Endothelial cell of umbilical vein (primary cell): ENCODE measurements around the gene TXN.

Experiments
- EZH2 ChIP-seq: IDR thresholded peaks from 2 replicates; pipeline ENCODE4 v1.6.1; 2012; ENCODE audit warnings: borderline replicate concordance, low read depth, mild to moderate bottlenecking, moderate library complexity, low read length, inconsistent platforms; ENCODE audit not compliant: severe bottlenecking
- FOS ChIP-seq: IDR thresholded peaks from 2 replicates; pipeline ENCODE4 v1.6.1; 2011; ENCODE audit warnings: mild to moderate bottlenecking, low read length, moderate library complexity, borderline replicate concordance; ENCODE audit not compliant: insufficient read depth
- GATA2 ChIP-seq: IDR thresholded peaks from 2 replicates; pipeline ENCODE4 v1.7.0; 2011; ENCODE audit warnings: low read depth, mild to moderate bottlenecking, moderate library complexity, mixed read lengths, low read length; ENCODE audit not compliant: insufficient read length, insufficient read depth
- JUN ChIP-seq: IDR thresholded peaks from 2 replicates; pipeline ENCODE4 v1.6.1; 2011; ENCODE audit warnings: borderline replicate concordance, low read depth; ENCODE audit not compliant: insufficient read length, insufficient read depth
- MYC ChIP-seq: IDR thresholded peaks from one replicate; pipeline ENCODE4 v1.6.1; 2011; ENCODE audit warnings: mild to moderate bottlenecking, low read depth, low read length
- POLR2A ChIP-seq: IDR thresholded peaks from 2 replicates; pipeline ENCODE4 v1.6.1; 2012; ENCODE audit warnings: low read depth, mild to moderate bottlenecking, control low read depth, low read length
- POLR2AphosphoS5 ChIP-seq: IDR thresholded peaks from 2 replicates; pipeline ENCODE4 v1.6.1; 2012; ENCODE audit warnings: low read depth, mild to moderate bottlenecking, control low read depth, low read length, moderate library complexity; ENCODE audit not compliant: insufficient read depth
- TF ChIP-seq, protein P1 (sequence below), 2 donors: IDR thresholded peaks; 1 replicate in 1 of 2; 2 replicates in 1 of 2; pipeline ENCODE4 v1.5.1; 2011; ENCODE audit warnings: low read length in 2 of 2, mild to moderate bottlenecking in 2 of 2, moderate library complexity in 2 of 2, control low read depth in 1 of 2, inconsistent platforms in 1 of 2, low read depth in 1 of 2; ENCODE audit not compliant: insufficient read depth in 1 of 2; ENCODE audit errors: extremely low read depth in 1 of 2

DNA sequence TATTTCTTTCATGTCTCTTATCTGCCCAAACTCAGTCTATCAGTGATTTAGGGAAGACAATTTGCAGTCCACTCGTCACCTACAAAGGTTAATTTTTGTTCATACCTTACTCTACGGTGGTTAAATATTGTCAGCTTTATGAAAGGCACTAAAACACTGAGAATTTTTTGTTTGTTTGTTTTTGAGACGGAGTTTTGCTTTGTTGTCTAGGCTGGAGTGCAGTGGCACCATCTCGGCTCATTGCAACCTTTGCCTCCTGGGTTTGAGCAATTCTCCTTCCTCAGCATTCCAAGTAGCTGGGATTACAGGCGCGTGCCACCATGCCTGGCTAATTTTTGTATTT lies 26.4 kb upstream of the TXN start:
- TF ChIP-seq, protein P1, sequence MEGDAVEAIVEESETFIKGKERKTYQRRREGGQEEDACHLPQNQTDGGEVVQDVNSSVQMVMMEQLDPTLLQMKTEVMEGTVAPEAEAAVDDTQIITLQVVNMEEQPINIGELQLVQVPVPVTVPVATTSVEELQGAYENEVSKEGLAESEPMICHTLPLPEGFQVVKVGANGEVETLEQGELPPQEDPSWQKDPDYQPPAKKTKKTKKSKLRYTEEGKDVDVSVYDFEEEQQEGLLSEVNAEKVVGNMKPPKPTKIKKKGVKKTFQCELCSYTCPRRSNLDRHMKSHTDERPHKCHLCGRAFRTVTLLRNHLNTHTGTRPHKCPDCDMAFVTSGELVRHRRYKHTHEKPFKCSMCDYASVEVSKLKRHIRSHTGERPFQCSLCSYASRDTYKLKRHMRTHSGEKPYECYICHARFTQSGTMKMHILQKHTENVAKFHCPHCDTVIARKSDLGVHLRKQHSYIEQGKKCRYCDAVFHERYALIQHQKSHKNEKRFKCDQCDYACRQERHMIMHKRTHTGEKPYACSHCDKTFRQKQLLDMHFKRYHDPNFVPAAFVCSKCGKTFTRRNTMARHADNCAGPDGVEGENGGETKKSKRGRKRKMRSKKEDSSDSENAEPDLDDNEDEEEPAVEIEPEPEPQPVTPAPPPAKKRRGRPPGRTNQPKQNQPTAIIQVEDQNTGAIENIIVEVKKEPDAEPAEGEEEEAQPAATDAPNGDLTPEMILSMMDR (IDR thresholded peaks at IDR 0.05; ENCODE audit: extremely low read depth in 1 of 2, insufficient read depth in 1 of 2, low read depth in 1 of 2, low read length in 2 of 2), result no peak
- no peak for TF ChIP-seq JUN
- TF ChIP-seq EZH2, result no peak
- TF ChIP-seq GATA2, result no peak
- TF ChIP-seq MYC, result no peak
- TF ChIP-seq POLR2A, result no peak
- no peak for TF ChIP-seq POLR2AphosphoS5
- TF ChIP-seq FOS, result no peak
